RKO (cell line): ENCODE data around the gene KAT14.
"Not testable (repeated sequence)": the region's sequence is repeated elsewhere in the genome, so short reads cannot be mapped to it uniquely, and the experiment has no call there.

Source experiments
- DNase-seq: peaks from one replicate; pipeline ENCODE4 v3.0.0-alpha.2; 2016; ENCODE audit warnings: low spot score

The KAT14 gene

GRCh38 chr20:18137412-18138265, at the start of gene KAT14, which contains the start of gene PET117:
Gene KAT14, plus strand, starts transcription at chr20:18137863. Its CDS starts 4,798 bp downstream, at chr20:18142661.
Gene PET117, plus strand, starts transcription at chr20:18137863. Its CDS starts 93 bp downstream, at chr20:18137956.
- DNase-seq: peak; percentile 93

- DNase-seq: not testable (repeated sequence)
Measured at GRCh38 chr20:18088298-18088697, 49.4 kb upstream of the KAT14 start.

DNA sequence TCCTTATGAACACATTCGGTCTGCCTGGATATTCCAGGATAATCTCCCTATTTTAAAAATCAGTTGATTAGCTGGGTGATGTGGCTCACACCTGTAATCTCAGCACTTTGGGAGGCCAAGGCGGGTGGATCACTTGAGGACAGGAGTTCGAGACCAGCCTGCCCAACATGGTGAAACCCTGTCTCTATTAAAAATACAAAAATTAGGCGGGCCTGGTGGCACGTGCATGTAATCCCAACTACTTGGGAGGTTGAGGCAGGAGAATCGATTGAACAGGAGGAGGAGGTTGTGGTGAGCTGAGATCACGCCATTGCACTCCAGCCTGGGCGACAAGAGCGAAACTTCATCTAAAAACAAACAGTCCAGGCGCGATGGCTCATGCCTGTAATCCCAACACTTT, 48.8 kb upstream of the KAT14 start:
- DNase-seq: not testable (repeated sequence)

- DNase-seq: peak; percentile 22
Measured at GRCh38 chr20:18090044-18090443, 47.6 kb upstream of the KAT14 start.

DNA sequence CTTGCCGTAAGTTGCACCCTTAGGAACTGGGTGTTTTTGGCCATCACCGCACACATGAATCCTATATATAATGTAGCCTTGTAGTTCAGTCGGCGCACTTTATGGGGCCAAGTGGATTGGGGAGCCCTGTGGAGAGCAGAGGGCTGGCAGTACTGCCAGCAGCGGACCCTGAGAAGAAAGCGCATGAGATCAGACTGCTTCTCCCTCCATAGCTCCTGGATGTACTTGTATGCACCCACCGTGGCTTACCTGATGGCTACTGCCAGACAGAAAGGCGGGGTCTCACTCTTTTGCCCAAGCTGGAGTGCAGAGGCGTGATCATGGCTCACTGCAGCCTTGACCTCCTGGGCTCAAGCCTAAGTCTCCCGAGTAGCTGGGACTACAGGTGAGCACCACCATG, 47.2 kb upstream of the KAT14 start:
- DNase-seq: no peak

DNA sequence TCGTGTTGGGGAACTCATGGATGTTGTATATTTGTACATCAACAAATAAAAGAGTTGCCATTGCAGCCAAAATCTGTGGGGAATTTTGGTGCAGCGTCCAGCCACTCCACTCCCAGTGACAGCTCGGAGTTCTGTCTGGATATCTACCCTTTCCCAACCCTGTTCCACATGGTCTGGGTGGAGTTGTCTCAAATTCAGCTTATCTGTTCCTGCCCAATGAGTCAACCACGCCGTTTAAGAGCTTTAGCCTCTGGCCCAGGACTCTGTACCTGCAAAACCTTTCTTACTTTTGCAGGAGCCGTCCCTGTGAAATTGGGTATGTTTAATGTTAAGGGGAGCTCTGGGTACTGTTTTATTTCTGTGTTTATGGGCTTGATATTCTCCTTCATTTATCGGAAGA, 46.0 kb upstream of the KAT14 start:
- no peak for DNase-seq

DNA sequence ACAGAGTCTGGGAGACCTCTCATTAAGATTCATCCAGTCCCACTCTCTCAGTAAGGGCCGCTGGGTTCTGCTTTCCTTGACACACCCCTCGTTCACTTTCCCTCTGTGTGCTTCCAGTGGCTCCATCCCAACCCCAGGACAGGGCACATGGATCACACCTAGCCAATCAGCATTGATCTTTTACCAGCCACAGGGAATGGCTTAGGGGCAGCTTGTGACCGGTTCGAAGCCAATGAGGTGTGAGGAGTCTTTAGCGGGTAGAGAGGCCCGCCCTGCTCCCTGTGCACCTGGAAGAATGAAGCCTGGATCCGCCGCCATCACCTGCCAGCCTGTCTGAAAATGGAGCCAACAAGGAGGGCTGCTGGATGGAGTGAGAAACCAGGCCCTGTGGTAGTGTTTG, 44.8 kb upstream of the KAT14 start:
- no peak for DNase-seq

DNA sequence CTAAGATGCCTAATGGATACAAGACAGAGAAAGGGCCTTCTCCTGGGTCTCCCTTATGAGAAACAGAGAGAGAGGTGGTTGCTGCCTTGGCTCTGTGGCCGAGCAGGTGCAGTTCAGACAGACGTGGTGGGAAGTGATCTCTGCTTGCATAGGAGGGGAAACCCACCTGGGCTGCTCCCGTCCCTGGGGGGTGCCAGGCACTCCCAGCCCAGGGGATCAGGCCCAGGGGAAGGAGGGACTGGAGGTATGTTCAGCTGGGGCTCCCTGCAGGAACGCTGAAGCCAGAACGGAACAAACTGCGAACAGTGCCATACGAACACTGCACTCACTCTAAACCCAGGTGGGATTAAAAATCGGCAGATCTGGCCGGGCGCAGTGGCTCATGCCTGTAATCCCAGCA, 44.3 kb upstream of the KAT14 start:
- DNase-seq: no peak

DNA sequence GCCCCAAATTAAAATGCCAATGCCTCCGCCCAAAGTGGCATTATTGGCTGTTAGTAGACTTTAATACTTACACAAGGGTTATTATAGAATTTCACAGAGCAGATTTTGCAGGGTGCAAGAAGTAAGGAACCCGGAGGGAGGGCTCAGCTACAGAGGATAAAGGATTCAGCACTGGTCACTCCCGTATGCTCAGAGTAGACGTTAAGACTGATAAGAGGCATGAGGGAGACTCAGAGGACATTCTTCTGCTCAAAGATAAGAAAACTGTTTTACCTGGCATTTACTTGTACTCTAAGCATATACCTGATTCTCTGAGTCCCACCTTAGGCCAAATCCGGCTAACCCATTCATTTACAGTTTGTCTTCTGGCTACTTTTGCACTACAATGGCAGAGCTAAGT, 43.5 kb upstream of the KAT14 start:
- DNase-seq: no peak

DNA sequence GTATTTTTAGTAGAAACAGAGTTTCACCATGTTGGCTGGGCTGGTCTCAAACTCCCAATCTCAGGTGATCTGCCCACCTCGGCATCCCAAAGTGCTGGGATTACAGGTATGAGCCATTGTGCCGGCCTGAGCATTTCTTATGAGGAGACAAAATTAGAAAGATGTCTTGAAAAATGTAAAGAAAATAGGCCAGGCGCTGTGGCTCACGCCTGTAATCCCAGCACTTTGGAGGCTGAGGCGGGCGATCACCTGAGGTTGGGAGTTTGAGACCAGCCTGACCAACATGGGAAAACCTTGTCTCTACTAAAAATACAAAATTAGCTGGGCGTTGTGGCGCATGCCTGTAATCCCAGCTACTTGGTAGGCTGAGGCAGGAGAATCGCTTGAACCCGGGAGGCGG, 37.1 kb upstream of the KAT14 start:
- not testable (repeated sequence) for DNase-seq

GRCh38 chr20:18101125-18101810, 36.4 kb upstream of the KAT14 start:
- no peak for DNase-seq

DNA sequence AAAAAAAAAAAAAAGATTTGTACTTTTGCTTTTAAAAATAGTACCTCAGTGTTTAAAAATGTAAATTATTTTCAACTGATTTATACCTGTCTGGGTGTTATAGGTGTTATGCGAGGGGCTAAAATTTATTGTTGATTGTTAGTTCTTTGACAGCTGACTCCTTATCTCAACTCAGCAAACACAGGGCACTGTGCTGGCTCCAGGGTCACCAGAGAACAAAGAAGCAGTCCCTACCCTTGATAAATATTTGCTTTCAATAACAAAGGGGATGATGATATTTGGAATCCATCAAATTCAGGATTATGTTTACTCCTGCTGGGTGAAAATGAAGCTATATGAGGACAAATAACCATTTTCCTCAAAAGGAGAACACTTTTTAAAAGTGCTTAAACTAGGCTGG, 34.2 kb upstream of the KAT14 start:
- no peak for DNase-seq

GRCh38 chr20:18108326-18108725, 29.3 kb upstream of the KAT14 start:
- no peak for DNase-seq

GRCh38 chr20:18128574-18128973, 9.1 kb upstream of the KAT14 start:
- not testable (repeated sequence) for DNase-seq

- no peak for DNase-seq
Measured at GRCh38 chr20:18132663-18133062, 5.0 kb upstream of the KAT14 start.

GRCh38 chr20:18133962-18134361, 3.7 kb upstream of the KAT14 start:
- no peak for DNase-seq

DNA sequence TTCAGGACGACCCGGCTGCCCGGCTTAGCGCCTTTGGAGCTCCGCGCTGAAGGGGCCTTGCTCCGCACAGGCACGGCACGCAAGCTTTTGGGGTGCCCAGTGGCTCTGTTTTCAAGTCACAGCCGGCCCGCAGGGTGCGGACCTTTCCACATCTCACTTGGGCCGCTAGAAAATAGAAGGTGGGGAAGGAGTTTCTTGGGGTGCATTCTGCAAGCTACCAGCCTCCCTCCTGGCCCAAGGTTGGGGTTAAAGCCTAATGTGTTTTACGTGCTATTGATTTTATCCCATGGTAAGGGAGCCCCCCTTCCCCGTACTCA, 561 bp downstream of the KAT14 start:
- DNase-seq: no peak

- peak; percentile 52 for DNase-seq
Measured at GRCh38 chr20:18138639-18139583, 1.2 kb downstream of the KAT14 start.

DNA sequence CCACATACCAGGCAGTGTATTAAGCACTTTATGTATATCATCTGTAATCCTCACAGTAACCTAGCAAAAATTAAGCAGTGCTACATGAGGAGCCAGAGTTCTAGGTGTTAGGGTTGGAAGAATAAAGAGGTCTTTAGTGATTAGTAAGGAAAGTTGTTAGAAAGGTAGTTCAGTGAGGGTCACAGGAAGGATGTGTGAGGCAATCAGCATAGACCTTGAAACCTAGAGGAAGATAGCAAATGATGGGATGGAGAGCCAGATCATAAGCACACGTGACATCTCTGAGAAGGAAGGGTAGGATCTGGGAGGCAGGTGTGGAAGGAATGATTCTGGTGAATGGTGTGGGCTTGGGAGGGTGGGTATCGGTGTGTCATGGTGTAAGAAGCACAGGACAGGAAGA, 2.2 kb downstream of the KAT14 start:
- DNase-seq: no peak

GRCh38 chr20:18144541-18145099, 7.0 kb downstream of the KAT14 start:
- DNase-seq: no peak

- DNase-seq: no peak
Measured at GRCh38 chr20:18154342-18154741, 16.7 kb downstream of the KAT14 start.

- DNase-seq: no peak
Measured at GRCh38 chr20:18156045-18156444, 18.4 kb downstream of the KAT14 start.
